ENCODE results near the gene DYSF. TPM values are rescaled to one million over a fixed set of nuclear protein-coding genes. Genes with fewer than 3 reads are reported as not detected.

The DYSF gene
- total RNA-seq, 1 experiment from 2014 or later, result 0.24 TPM

DNA sequence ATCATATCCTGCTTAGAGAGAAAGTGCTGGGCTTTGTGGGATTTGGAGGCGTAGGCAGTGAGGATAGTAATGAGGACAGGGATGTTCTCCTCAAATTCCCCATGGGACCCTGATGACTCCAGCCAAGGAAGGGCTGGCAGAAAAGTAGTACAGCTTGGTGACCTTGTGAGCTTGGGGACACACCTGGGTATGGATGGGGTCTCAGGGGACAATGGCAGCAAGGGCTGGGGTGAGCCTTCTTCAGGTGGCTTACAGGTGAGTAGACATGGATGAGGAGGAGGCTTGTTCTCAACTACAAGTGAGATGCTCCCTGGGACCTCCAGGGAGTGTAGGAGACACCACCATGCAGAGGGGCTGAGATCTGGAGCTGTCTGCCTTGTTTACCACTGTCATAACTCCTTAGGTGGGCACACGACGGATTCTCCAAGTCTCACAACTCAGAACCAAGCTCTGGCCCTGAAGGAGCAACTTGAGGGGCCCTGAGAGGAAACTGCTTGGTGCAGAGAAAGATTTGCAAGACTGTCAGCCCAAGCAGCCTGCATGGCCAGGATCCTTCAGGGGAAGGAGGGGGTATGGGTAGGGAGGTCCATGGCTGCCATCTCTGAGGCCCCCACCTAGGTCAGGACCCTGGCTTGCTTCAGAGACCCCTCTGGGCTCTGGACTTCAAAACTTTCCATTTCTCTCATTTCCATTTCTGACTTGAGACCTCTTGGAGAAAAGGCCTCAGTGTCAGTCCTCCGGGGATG, 262.8 kb downstream of the DYSF start:
- CTCF ChIA-PET, result no interaction called here

DNA sequence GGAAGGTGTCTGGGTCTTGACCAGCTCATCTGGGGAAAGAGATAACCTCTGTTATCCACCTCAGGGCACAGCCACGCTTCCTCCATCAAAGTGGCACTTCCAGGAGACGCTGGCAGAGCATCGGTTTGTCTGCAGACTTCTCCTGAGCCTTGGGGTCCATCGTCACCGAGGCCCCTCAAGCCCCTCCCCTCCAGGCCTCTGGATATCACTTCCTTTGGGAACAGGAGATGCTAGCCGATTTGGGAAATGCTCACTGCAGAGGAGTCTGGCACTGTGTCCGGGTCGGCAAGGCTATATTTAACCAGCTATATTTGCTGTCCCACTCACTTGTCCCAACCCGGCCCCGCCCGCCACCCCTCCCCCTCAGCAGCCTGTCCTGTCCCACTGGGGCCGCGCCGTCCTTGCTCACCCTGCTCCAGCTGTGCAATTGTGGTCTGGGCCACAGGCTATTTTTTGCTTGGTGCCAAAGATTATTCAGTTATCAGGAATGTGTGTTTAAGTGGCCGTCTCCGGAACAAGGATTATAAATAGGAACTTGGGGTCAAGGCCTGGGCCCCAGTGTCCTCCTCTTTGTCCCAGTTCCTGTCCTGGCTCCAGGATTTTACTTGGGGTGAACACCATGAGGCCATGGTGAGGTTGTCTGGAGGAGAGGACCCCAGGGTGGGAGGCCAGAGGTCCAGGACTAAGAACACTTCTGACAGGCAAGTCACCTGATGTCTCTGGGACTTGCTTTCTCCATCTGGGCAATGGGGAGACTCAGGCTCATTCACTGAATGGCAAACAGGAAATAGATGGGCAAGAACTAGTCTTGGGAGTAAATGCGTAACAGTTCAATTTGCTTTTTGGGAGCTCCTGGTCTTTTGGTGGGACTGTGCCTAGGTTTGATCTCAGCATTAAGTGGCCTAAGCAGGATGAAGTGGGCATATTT, 263.6 kb downstream of the DYSF start:
- CTCF ChIA-PET, result no interaction called here

More for the DNA sequence above, 262.8 kb downstream of the DYSF start:
- Histone ChIP-seq H3K9me3 (ENCODE audit: low read depth, low read length, poor library complexity, severe bottlenecking) (no peaks in the 10 kb centered on the region), H3K4me3 (ENCODE audit: low read depth, low read length, poor library complexity, severe bottlenecking) (no peak overlapping the region), H3K27me3 (replicated peaks; ENCODE audit: insufficient read depth, low read depth, low read length, poor library complexity) (no peaks in the 10 kb centered on the region), H3K27ac (ENCODE audit: low read depth, low read length, poor library complexity, severe bottlenecking) (no peak overlapping the region), H3K4me1 (ENCODE audit: insufficient read depth, low read length, poor library complexity, severe bottlenecking) (no peaks in the 10 kb centered on the region), H3K36me3 (ENCODE audit: insufficient read depth, low read length, poor library complexity, severe bottlenecking) (no peaks in the 10 kb centered on the region)
- intact Hi-C loops (cut with micrococcal nuclease; ENCODE audit: unreplicated experiment), result no loop called here
- TF ChIP-seq EZH2 (IDR thresholded peaks at IDR 0.05; ENCODE audit: borderline replicate concordance, low read depth, low read length, poor library complexity, severe bottlenecking), result no peak
- TF ChIP-seq, protein P1, sequence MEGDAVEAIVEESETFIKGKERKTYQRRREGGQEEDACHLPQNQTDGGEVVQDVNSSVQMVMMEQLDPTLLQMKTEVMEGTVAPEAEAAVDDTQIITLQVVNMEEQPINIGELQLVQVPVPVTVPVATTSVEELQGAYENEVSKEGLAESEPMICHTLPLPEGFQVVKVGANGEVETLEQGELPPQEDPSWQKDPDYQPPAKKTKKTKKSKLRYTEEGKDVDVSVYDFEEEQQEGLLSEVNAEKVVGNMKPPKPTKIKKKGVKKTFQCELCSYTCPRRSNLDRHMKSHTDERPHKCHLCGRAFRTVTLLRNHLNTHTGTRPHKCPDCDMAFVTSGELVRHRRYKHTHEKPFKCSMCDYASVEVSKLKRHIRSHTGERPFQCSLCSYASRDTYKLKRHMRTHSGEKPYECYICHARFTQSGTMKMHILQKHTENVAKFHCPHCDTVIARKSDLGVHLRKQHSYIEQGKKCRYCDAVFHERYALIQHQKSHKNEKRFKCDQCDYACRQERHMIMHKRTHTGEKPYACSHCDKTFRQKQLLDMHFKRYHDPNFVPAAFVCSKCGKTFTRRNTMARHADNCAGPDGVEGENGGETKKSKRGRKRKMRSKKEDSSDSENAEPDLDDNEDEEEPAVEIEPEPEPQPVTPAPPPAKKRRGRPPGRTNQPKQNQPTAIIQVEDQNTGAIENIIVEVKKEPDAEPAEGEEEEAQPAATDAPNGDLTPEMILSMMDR (conservative IDR thresholded peaks at IDR 0.05; ENCODE audit: low read depth, low read length), result no peak
- DNase-seq (ENCODE audit: low spot score), result no peak
- POLR2A ChIA-PET (ENCODE audit: low non-redundant PET), result no interaction called here
- BruUV-seq (replicated peaks), result no TSS peak

DNA sequence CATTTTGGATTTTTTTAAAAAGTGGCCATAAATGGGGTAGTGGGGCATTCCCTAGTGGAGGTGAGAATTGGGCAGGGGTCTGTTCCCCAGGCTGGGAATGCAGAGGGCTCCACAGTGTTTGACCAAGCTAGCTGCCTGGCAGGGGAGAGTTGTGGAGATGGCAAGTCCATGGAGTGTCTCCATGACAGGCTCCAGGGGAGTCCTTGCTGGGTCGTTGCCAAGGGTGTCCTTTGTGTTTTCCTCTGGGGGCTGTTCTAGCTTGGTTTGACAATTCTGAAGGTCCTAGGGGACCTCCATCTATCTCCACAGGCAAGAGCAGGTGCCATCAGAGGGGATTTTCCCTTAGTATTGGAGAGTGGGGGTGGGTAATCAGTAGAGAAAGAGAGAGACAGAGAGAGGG, 265.3 kb downstream of the DYSF start:
- DNase-seq (ENCODE audit: low spot score), result no peak
- no peaks in the 10 kb centered on the region for H3K27me3 ChIP-seq (replicated peaks; ENCODE audit: insufficient read depth, low read depth, low read length, poor library complexity)
- no peak overlapping the region for H3K4me3 ChIP-seq (ENCODE audit: low read depth, low read length, poor library complexity, severe bottlenecking)
- H3K27ac ChIP-seq (ENCODE audit: low read depth, low read length, poor library complexity, severe bottlenecking), result no peak overlapping the region
- H3K36me3 ChIP-seq (ENCODE audit: insufficient read depth, low read length, poor library complexity, severe bottlenecking), result no peaks in the 10 kb centered on the region
- H3K4me1 ChIP-seq (ENCODE audit: insufficient read depth, low read length, poor library complexity, severe bottlenecking), result no peaks in the 10 kb centered on the region
- POLR2A ChIA-PET (ENCODE audit: low non-redundant PET), result no interaction called here
- CTCF ChIA-PET, result no interaction called here
- intact Hi-C loops (cut with micrococcal nuclease; ENCODE audit: unreplicated experiment), result no loop called here
- no TSS peak for BruUV-seq (replicated peaks)
- TF ChIP-seq EZH2 (IDR thresholded peaks at IDR 0.05; ENCODE audit: borderline replicate concordance, low read depth, low read length, poor library complexity, severe bottlenecking), result no peak
- TF ChIP-seq, protein P1 (conservative IDR thresholded peaks at IDR 0.05; ENCODE audit: low read depth, low read length), result no peak
- H3K9me3 ChIP-seq (ENCODE audit: low read depth, low read length, poor library complexity, severe bottlenecking), result no peaks in the 10 kb centered on the region

More for the DNA sequence above, 263.6 kb downstream of the DYSF start:
- TF ChIP-seq, protein P1 (conservative IDR thresholded peaks at IDR 0.05; ENCODE audit: low read depth, low read length), result no peak
- no peak for TF ChIP-seq EZH2 (IDR thresholded peaks at IDR 0.05; ENCODE audit: borderline replicate concordance, low read depth, low read length, poor library complexity, severe bottlenecking)
- Histone ChIP-seq H3K9me3 (ENCODE audit: low read depth, low read length, poor library complexity, severe bottlenecking) (no peaks in the 10 kb centered on the region), H3K27ac (ENCODE audit: low read depth, low read length, poor library complexity, severe bottlenecking) (no peak overlapping the region), H3K4me3 (ENCODE audit: low read depth, low read length, poor library complexity, severe bottlenecking) (no peak overlapping the region), H3K27me3 (replicated peaks; ENCODE audit: insufficient read depth, low read depth, low read length, poor library complexity) (no peaks in the 10 kb centered on the region), H3K36me3 (ENCODE audit: insufficient read depth, low read length, poor library complexity, severe bottlenecking) (no peaks in the 10 kb centered on the region), H3K4me1 (ENCODE audit: insufficient read depth, low read length, poor library complexity, severe bottlenecking) (no peaks in the 10 kb centered on the region)
- POLR2A ChIA-PET (ENCODE audit: low non-redundant PET), result no interaction called here
- no TSS peak for BruUV-seq (replicated peaks)
- intact Hi-C loops (cut with micrococcal nuclease; ENCODE audit: unreplicated experiment), result no loop called here
- DNase-seq (ENCODE audit: low spot score), result no peak
